ENCODE data around the gene FGD6.

Gene FGD6

GRCh38 chr12:95205685-95206084, 11.6 kb downstream of the FGD6 start:
- FAIRE-seq (no peak), DNase-seq (ENCODE audit: insufficient read length, low spot score) (no peak)
- no peak for TF ChIP-seq CTCF (IDR thresholded peaks at IDR 0.05; ENCODE audit: insufficient read depth, missing control alignments)

GRCh38 chr12:95205016-95205624, 12.1 kb downstream of the FGD6 start:
- no peak for TF ChIP-seq CTCF (IDR thresholded peaks at IDR 0.05; ENCODE audit: insufficient read depth, missing control alignments)
- DNase-seq (ENCODE audit: insufficient read length, low spot score) (no peak), FAIRE-seq (no peak)

- no peak for FAIRE-seq
- DNase-seq (ENCODE audit: insufficient read length, low spot score): no peak
- TF ChIP-seq CTCF (IDR thresholded peaks at IDR 0.05; ENCODE audit: insufficient read depth, missing control alignments): no peak
These were observed 13.0 kb downstream of the FGD6 start for GRCh38 chr12:95204141-95204866.

- FAIRE-seq: no peak
- DNase-seq (ENCODE audit: insufficient read length, low spot score): no peak
- no peak for TF ChIP-seq CTCF (IDR thresholded peaks at IDR 0.05; ENCODE audit: insufficient read depth, missing control alignments)
These were observed 13.7 kb downstream of the FGD6 start for GRCh38 chr12:95203487-95204030.

GRCh38 chr12:95202691-95203486, 14.4 kb downstream of the FGD6 start:
- no peak for TF ChIP-seq CTCF (IDR thresholded peaks at IDR 0.05; ENCODE audit: insufficient read depth, missing control alignments)
- DNase-seq (ENCODE audit: insufficient read length, low spot score) (no peak), FAIRE-seq (no peak)

GRCh38 chr12:95201056-95201670, 16.1 kb downstream of the FGD6 start:
- FAIRE-seq (no peak), DNase-seq (ENCODE audit: insufficient read length, low spot score) (no peak)
- TF ChIP-seq CTCF (IDR thresholded peaks at IDR 0.05; ENCODE audit: insufficient read depth, missing control alignments): no peak
